Activated T-helper 17 cell treated with anti-CD3 and anti-CD28 coated beads, Interleukin-2, amount 50 U/mL, for 72 hours (primary cell): ENCODE results near the gene MST1. TPM values are rescaled to one million over a fixed set of nuclear protein-coding genes. Genes with fewer than 3 reads are reported as not detected.

Experiments used
- ATAC-seq: fragments of 150-1000 bp; cut with Tn5 transposase; replicated peaks from 2 replicates; pipeline ENCODE4 v1.10.0; 2021; ENCODE audit warnings: mild to moderate bottlenecking, moderate library complexity
- H3K27ac Mint-ChIP-seq: one replicate; pipeline ENCODE4 v1.8.0; 2022; ENCODE audit warnings: mixed read lengths
- H3K27me3 Mint-ChIP-seq: one replicate; pipeline ENCODE4 v1.8.0; 2022; ENCODE audit warnings: mixed read lengths
- H3K36me3 Mint-ChIP-seq: one replicate; pipeline ENCODE4 v1.8.0; 2022; ENCODE audit warnings: low read depth, mild to moderate bottlenecking, mixed read lengths
- H3K4me1 Mint-ChIP-seq: one replicate; pipeline ENCODE4 v1.8.0; 2022; ENCODE audit warnings: mixed read lengths
- H3K4me3 Mint-ChIP-seq: one replicate; pipeline ENCODE4 v1.8.0; 2022; ENCODE audit warnings: mild to moderate bottlenecking, mixed read lengths
- H3K9me3 Mint-ChIP-seq: one replicate; pipeline ENCODE4 v1.8.0; 2022; ENCODE audit warnings: mixed read lengths
- total RNA-seq, 2 donors: library from RNA; stranded (reverse); gene quantifications; one replicate each; pipeline ENCODE4 v1.2.3, GENCODE V29; 2022

Gene MST1
- total RNA-seq, 2 donors from 2014 or later: 8.4 to 28.2 TPM

GRCh38 chr3:49639551-49639950 is 49.7 kb downstream of the MST1 start:
- no peaks in the 10 kb centered on the region for H3K36me3 Mint-ChIP-seq
- no peak for ATAC-seq
- no peaks in the 10 kb centered on the region for H3K27me3 Mint-ChIP-seq
- H3K4me3 Mint-ChIP-seq: no peak overlapping the region
- H3K4me1 Mint-ChIP-seq: no peaks in the 10 kb centered on the region
- no peaks in the 10 kb centered on the region for H3K9me3 Mint-ChIP-seq
- H3K27ac Mint-ChIP-seq: no peak overlapping the region

- H3K9me3 Mint-ChIP-seq: no peaks in the 10 kb centered on the region
- no peaks in the 10 kb centered on the region for H3K36me3 Mint-ChIP-seq
- no peak overlapping the region for H3K4me3 Mint-ChIP-seq
- H3K27me3 Mint-ChIP-seq: no peaks in the 10 kb centered on the region
- no peak for ATAC-seq
- no peaks in the 10 kb centered on the region for H3K4me1 Mint-ChIP-seq
- H3K27ac Mint-ChIP-seq: no peak overlapping the region
These were observed 50.8 kb downstream of the MST1 start for GRCh38 chr3:49638445-49638844.

- no peaks in the 10 kb centered on the region for H3K9me3 Mint-ChIP-seq
- H3K27me3 Mint-ChIP-seq: no peaks in the 10 kb centered on the region
- no peaks in the 10 kb centered on the region for H3K4me1 Mint-ChIP-seq
- H3K4me3 Mint-ChIP-seq: no peak overlapping the region
- ATAC-seq: peak; percentile 82
- no peaks in the 10 kb centered on the region for H3K36me3 Mint-ChIP-seq
- H3K27ac Mint-ChIP-seq: no peak overlapping the region
These were observed 52.2 kb downstream of the MST1 start for GRCh38 chr3:49636883-49637609.

GRCh38 chr3:49634736-49635135 is 54.5 kb downstream of the MST1 start:
- Mint-ChIP-seq H3K27me3 (peaks cover 8% of the 10 kb centered on the region), H3K4me1 (no peaks in the 10 kb centered on the region), H3K9me3 (no peaks in the 10 kb centered on the region), H3K27ac (no peak overlapping the region), H3K36me3 (no peaks in the 10 kb centered on the region), H3K4me3 (no peak overlapping the region)
- no peak for ATAC-seq

Other genes starting within 250 kb of the MST1 start
- 10 to 100 TPM in 1 of 2 donors, 1 to 10 TPM in 1; 7.0 to 12.3 TPM for gene DAG1, start 219.2 kb downstream of the MST1 start, total RNA-seq
- gene BSN, start 135.0 kb downstream of the MST1 start, total RNA-seq: under 1 TPM; 0.13 to 0.22 TPM
- 100 to 1,000 TPM in 1 of 2 donors, 10 to 100 TPM in 1; 88.6 to 184 TPM for gene APEH, start 15.1 kb downstream of the MST1 start, total RNA-seq
- gene RNF123, start 83 bp upstream of the MST1 start, total RNA-seq: 10 to 100 TPM; 22.8 to 44.5 TPM
- under 1 TPM in 1 of 2 donors, not detected in 1; 0.29 TPM for gene AMIGO3, start 30.2 kb upstream of the MST1 start, total RNA-seq
- gene GMPPB, start 34.5 kb upstream of the MST1 start, total RNA-seq: 10 to 100 TPM; 22.4 to 38.7 TPM
- 10 to 100 TPM; 26.3 to 37.2 TPM for gene IP6K1, start 97.1 kb upstream of the MST1 start, total RNA-seq
- gene CDHR4, start 110.4 kb upstream of the MST1 start, total RNA-seq: under 1 TPM in 1 of 2 donors, not detected in 1; 0.40 TPM
- gene INKA1, start 113.8 kb upstream of the MST1 start, total RNA-seq: under 1 TPM; 0.26 to 0.32 TPM
- gene UBA7, start 124.5 kb upstream of the MST1 start, total RNA-seq: 10 to 100 TPM; 68.6 to 94.2 TPM
- 10 to 100 TPM; 19.6 to 24.5 TPM for gene TRAIP, start 167.1 kb upstream of the MST1 start, total RNA-seq
- gene CAMKV, start 180.4 kb upstream of the MST1 start, total RNA-seq: under 1 TPM; 0.15 to 0.34 TPM
- gene MST1R, start 214.4 kb upstream of the MST1 start, total RNA-seq: under 1 TPM; 0.74 to 0.84 TPM
- gene MON1A, start 240.3 kb upstream of the MST1 start, total RNA-seq: 10 to 100 TPM in 1 of 2 donors, 1 to 10 TPM in 1; 4.6 to 15.8 TPM